Epithelial cell of esophagus (primary cell): ENCODE measurements around the gene FILIP1.

ENCODE experiments used
- DNase-seq: peaks from one replicate; pipeline ENCODE4 v3.0.0; 2010; ENCODE audit warnings: low read depth
- H3K4me3 ChIP-seq: 2 replicates; pipeline ENCODE4 v1.5.1; 2011; ENCODE audit warnings: mild to moderate bottlenecking, low read length, control low read depth
- TF ChIP-seq, protein P1 (sequence below): IDR thresholded peaks from 2 replicates; pipeline ENCODE4 v1.5.1; 2011; ENCODE audit warnings: low read depth, mild to moderate bottlenecking, low read length, control low read depth, inconsistent platforms; ENCODE audit not compliant: insufficient read depth; ENCODE audit errors: missing control alignments

The FILIP1 gene

DNA sequence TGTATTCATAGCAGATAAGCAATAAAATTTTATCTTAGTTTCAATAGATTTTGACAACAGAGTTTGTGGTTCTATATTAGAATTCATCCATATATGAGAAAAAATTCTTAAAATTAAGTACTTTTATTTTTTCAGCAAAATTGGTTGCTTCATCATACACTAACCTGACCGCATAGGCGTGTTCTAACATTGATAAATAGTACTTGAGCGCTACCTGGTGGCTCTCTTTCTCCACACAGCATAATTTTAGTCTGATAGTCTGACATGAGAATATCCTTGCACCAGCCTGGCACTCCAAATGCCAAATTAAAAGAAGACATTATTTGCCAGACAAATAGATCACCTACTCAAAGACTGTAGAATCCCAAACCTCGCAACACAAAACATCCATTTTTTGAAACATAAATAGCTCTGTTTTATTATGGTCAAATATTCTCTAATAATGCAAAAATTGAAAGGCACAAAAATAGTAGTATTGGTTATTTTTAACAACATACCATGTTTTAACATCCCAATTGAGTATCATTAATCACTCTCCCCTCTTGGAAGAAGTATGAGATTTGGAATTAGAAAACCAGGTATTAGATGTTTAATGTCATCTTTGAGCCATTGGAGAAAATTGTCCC, 33.0 kb upstream of the FILIP1 start:
- DNase-seq = peak; percentile 78
- no peak overlapping the region for H3K4me3 ChIP-seq
- TF ChIP-seq, protein P1, sequence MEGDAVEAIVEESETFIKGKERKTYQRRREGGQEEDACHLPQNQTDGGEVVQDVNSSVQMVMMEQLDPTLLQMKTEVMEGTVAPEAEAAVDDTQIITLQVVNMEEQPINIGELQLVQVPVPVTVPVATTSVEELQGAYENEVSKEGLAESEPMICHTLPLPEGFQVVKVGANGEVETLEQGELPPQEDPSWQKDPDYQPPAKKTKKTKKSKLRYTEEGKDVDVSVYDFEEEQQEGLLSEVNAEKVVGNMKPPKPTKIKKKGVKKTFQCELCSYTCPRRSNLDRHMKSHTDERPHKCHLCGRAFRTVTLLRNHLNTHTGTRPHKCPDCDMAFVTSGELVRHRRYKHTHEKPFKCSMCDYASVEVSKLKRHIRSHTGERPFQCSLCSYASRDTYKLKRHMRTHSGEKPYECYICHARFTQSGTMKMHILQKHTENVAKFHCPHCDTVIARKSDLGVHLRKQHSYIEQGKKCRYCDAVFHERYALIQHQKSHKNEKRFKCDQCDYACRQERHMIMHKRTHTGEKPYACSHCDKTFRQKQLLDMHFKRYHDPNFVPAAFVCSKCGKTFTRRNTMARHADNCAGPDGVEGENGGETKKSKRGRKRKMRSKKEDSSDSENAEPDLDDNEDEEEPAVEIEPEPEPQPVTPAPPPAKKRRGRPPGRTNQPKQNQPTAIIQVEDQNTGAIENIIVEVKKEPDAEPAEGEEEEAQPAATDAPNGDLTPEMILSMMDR = peak; percentile 72

DNA sequence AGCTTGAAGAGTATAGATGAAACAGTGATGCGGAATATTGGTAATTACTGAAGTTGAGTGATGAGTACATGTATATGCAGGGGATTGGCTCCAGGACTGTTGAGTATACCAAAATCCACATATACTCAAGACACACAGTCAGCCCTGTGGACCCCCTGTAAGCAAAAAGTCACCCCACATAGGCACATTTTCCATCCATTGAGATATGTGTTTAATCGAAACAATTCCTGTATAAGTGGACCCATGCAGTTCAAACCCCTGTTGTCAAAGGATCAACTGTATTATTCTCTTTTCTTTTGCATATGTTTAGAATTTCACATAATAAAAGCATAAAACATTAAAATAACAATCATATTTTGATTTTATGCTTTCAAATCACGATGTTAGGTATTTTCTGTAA, 32.1 kb upstream of the FILIP1 start:
- TF ChIP-seq, protein P1 = no peak
- H3K4me3 ChIP-seq = no peak overlapping the region
- DNase-seq = no peak

DNA sequence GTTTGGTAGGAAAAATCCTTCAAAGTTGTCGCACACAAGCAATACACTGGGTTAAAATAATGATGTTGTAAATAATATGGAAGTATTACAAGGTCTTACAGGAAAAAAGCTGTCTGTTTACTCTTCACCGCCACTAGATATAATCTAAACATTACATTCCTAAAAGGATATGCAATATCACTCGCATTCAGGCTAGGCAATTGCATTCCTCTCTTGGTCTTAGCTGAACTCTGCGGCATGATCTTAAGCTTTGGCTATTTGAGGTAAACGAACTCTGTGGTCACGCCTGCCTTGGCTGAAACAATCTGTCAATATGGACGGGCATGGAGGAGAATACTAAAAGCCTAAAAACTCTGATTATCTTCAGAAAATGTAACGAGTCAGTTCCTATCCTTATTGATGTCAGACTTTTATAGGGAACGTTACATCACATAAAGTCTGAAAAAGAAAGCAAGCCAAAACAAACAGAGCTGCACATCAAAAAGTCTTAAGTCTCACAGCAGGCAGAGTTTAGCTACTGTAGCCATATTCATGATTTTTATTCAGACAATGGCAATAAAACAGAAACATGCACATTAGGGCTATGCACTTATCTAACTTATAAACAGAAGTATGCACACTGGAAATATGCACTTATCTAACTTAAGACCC, 30.8 kb upstream of the FILIP1 start:
- TF ChIP-seq, protein P1 = no peak
- H3K4me3 ChIP-seq = no peak overlapping the region
- peak; percentile 66 for DNase-seq

DNA sequence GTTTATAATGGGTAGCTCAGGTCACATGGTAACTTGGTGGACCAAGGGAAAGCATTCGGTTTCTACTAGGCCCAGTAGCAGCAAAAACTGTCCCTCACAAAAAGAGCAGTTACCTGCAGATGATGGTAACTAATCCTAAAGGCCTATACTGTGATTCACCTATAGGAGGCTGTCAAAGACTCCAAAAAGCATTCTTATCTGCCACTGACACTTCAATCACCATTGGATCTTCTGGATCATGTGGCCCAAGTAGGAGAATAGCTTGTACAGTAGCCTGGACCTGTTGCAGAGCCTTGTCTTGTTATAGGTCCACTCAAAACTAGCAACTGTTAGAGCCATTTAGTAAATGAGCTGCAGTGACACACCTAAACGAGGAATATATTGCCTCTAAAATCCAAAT, 23.2 kb upstream of the FILIP1 start:
- TF ChIP-seq, protein P1 = no peak
- DNase-seq = no peak
- no peak overlapping the region for H3K4me3 ChIP-seq

DNA sequence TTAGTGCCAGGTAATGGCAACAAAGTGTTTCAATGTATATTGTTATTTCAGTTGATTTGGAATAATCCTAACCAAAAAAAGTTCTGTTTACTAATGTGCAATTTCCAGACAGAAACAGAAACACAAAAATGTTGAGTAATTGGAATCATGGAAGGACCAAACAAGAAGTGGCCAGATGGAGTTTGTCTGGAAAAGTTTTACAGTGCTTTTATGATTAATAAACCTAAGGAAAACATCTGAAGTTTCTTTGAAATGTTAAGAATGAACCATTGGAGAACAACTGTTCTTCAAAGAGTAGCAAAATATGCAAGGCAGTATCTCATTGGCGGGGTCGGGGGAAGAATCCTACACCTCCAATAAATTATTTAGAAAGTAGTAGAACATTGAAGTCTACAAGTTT, 19.0 kb upstream of the FILIP1 start:
- DNase-seq = no peak
- TF ChIP-seq, protein P1 = no peak
- H3K4me3 ChIP-seq = no peak overlapping the region

DNA sequence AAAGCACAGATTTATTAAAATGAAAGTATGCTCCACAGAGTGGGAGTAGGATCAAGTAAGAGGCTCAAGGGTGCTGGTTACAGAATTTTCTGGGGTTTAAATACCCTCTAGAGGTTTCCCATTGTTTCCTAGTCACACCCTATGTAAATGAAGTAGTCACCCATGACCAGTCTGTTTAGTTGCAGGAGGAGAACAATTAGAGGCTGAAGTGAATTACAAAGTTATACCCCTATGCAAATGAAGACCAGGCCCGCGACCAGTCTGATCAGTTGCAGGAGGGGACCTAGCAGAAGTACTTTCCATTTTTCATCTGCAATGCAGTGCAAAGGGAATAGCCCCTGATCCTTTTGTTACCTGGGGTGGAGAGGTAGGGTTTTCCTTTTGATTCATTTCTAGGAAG, 11.8 kb upstream of the FILIP1 start:
- TF ChIP-seq, protein P1 = no peak
- peak; percentile 40 for DNase-seq

More for the DNA sequence above, 11.8 kb upstream of the FILIP1 start:
- no peak overlapping the region for H3K4me3 ChIP-seq
